Stimulated activated CD4-positive, alpha-beta T cell treated with anti-CD3 and anti-CD28 coated beads, TNF-alpha, amount 100 ng/mL, for 4 hours (primary cell): Measurements from ENCODE around the gene ZBTB42.

Experiments used
- DNase-seq, 3 experiments: peaks; one replicate each; pipeline ENCODE4 v3.0.0-alpha.2; 2020; ENCODE audit warnings: low read depth in 3 of 3

ZBTB42 gene

DNA sequence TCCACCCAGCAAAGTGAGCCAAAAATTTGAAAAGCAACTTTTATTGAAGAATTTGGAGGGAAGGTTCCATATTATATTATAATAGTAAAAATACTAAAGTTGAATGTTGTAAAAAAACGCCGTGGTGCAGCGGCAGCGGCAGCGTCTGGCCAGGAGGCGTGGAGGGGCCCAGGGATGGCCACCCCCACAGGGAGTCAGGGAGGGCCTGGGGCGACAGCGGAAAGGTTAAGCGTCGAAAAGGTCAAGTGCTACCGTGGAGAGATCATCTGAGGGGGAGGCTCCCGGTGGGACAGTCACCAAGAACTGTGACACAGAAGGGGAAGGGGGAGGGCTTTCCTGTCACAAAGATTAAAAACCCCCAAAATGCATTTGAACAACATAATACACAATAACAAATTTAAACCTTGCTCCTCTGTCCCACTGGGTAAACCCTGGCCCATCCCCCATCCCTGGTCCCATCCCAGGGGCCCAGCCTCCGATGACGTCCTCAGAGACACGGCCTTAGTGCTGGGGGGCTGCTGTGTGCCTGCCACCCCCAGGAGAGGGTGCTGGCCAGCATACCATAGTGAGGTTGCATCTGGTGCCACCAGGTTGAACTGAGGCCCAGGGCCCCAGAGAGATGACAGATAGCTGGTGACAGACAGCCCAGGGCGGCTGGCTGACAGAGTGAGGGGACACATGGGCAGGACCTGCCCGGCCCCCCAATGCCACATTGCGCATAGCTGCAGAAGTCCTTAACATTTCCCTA is 31.4 kb upstream of the ZBTB42 start:
- DNase-seq: no peak

DNA sequence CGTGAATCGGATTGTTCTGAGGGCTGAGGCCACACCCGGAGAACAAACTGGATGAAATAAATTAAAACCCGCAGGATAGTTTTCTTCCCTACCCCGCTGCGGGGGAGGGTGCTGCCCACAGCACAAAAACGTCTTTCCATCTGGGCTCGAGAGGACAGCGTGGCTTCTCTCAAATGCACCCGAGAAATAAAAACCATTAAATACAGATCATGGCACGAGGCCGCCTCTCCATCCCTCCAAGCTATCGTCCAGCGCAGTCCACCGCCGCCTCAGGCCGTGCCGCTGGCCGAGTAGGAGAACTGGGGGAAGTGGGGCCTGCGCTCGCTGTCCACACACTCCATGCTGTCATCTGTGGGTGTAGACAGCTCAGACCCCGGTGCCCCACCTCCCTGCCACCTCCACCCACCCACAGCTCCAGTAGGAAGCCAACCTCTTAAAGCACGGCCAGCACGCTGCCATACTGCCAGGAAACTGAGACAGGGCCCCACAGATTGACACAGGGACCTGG is 30.8 kb upstream of the ZBTB42 start:
- DNase-seq: no peak

DNA sequence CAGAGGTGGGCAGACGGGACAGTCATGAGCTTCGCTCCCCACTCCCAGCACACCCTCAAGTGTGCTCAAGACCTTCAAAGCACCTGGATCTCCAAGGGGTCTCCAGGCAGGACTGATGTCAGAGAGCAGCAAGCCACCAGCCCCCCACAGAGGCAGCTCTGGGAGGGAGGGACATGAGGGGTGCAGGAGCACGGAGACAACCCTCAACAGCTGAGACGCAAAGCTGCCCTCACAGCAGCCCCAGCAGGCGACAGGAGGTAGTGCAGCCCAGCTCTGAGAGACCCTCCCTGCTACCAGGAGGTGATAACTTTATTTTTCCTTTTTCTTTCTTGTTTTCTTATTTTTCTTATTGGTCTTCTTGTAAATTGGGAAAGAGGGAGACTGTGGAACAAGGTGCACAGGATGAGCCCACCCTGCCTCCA is 30.0 kb upstream of the ZBTB42 start:
- DNase-seq: no peak

DNA sequence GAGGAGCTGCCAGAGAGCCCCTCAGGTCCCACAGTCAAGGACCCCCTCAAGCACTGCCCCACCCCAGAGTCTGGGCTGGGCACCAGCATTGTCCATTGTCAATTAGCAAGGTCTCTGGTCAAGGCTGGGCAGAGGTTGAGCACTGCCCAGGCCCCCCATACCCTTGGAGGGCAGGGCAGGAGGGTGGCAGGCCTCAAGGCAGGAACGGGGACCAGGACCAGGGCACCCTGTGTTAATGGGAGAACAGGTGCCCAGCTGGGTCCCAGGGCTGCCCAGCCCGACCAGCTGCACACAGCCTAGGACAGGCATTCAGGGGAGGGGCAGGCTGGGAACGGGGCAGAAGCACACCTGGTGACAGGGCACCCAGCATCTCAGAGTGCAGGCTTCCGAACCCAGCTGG is 29.5 kb upstream of the ZBTB42 start:
- no peak for DNase-seq

DNA sequence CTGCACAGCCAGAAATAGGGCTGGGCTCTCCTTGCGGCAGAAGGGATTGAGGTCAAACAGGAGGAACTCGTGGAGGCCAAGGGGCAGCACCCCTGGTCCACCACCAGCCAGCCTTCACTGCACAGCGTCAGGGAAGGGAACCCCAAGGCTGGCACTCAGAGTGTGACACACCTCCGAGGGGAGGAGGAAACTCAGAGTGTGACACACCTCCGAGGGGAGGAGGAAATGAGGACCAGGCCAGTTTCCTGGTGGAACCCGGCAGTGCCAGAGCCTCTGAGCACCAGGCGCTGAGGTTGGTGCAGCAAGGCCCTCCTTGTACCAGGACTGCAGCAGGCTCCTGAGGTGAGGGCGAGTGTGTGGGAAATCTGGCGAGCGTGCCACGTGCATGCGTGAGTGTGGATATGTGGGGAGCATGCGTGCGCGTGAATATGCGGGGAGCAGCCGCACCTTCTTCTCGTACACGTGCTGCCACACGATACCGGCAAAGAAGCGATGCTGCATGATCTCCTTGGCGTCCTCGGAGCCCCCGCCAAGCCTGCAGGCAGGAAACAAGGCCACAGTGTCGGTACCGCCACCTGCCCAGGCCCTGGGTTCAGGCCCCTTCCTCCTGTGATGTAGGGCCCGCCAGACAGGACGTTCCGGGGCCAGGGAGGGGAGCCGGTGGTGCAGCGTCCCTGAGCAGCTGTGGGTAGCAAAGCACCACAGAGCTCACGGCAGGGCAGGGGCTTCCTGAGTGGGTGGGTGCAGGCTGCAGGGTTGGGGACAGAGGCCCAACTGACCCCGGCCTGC is 28.8 kb upstream of the ZBTB42 start:
- no peak for DNase-seq

DNA sequence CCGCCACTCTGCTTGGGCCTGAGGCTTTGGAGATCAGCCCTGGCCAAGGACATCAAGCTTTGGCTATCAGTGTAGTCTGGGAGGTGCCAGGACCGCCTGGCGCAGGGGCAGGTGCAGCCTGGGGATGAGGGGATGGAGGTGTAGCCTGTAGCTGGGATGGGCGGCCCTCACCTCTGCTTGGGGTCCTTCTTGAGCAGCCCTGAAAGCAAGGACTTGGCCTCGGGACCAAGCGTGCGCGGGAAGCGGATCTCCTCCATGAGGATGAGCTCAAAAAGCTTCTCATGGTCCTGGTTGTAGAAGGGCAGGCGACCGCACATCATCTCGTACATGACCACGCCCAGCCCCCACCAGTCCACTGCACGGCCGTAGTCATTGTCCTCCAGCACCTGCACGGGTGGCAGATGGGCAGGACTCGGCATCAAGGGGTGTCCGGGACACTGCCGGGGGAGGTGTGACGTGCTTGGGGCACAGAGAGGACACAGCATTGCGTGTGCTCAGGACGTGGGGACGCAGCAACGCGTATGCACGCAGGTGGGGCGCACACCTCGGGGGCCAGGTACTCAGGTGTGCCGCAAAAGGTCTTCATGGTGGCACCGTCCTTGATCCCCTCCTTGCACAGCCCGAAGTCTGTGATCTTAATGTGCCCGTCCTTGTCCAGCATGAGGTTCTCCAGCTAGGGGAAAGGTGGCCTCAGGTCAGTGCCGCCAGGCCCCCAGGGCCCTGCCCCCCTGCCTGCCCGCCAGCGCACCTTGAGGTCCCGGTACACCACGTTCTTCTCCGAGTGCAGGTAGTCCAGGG is 28.0 kb upstream of the ZBTB42 start:
- DNase-seq: no peak

DNA sequence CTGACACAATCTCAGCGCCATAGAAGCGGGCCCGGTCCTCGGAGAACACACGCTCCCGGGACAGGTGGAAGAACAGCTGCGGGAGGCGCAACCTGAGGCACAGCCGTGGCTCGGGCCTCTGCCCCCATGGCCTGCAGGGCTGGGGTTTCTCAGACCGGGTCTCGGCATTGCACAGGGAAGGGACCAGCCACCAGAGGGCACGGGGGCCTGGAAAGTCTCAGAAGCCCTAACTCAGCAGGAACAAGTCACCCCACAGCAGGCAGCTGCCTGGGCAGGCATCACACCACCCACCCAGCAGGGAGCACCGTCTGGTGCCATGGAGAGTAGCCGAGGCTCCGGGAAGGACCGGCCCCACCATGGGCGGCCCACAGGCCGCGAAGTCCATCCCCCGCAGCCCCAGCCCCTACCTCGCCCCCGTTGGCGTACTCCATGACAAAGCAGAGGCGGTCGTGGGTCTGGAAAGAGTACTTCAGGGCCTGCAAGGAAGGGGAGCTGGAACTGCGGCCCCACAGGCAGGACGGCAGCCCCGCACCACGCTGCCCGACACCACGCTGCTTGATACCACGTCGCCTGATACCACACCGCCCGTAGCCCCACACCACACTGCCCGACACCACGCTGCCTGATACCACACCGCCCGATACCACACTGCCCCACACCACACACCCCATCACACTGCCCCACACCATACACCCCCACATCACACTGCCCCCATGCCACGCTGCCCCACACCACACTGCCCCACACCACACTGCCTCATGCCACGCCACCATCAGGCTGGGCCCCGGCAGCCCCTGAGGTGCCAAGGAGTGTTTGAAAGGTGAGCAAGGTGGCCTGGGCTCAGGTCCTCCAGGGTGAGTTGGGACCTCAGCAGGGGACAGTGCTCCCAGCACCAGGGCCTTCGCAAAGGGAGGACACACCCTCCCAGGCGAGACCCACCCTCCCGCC is 27.1 kb upstream of the ZBTB42 start:
- DNase-seq: no peak

DNA sequence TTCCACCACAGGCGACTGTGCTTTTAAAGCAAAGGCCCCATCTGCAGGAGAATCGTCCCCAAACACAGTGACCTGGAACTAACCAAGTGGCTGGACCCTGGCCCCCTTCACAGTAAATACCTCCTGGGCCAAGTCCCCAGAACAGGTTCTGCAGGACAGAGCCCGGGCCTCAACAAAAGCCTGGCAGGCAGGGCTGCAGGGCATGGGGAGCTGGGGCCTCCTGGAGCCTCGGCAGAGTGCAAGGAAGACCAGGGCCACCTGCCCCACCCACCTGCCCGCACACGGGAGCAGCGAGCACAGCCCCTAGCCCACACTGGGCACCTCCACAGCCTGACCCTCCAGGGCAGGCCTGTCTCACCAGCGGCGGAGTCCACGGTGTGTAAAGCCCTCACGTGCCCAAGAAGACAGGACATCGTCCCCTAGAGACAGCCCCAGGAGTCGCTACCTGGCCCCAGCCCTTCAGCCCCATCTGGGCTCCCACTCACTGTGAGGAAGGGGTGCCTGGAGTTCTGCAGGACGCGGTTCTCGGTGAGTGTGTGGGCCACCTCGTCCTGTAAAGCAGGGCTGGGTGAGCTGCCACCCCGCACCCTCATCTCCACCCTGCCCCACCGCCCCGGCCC is 26.3 kb upstream of the ZBTB42 start:
- DNase-seq: no peak

DNA sequence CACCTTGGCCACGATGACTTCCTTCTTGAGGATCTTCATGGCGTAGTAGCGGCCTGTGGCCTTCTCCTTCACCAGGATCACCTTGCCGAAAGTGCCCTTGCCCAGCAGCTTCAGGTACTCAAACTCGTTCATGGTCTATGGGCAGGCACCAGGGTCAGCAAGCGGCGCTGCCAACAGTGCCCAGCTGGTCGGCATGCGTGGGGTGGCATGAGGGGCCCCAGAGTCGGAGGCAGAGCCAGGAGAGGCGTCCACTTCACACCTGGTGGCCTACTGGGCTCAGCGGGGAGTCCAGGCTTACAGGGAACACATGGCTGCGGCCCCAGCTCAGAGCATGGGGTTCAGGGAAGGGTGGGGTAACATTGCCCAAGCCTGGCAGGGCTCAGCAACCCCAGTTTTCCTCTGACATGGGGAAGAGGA is 25.8 kb upstream of the ZBTB42 start:
- no peak for DNase-seq

DNA sequence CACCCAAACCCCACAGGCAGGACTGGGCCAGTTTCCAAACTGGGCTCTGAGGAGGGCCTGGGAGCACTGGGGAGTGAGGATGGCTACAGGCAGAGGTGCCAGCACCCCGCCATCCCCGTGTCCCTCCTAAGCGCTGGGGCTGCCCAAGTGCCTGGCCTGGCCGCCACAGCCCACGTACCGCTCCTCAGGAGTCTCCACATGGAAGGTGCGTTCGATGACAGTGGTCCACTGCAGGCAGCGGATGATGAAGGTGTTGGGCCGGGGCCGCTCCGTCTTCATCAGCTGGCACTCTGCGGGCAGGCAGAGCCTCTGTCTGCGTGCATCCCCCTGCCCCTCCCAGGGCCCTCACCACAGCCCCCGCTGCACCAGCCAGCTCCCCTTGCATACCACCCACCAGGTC is 24.4 kb upstream of the ZBTB42 start:
- DNase-seq: no peak

DNA sequence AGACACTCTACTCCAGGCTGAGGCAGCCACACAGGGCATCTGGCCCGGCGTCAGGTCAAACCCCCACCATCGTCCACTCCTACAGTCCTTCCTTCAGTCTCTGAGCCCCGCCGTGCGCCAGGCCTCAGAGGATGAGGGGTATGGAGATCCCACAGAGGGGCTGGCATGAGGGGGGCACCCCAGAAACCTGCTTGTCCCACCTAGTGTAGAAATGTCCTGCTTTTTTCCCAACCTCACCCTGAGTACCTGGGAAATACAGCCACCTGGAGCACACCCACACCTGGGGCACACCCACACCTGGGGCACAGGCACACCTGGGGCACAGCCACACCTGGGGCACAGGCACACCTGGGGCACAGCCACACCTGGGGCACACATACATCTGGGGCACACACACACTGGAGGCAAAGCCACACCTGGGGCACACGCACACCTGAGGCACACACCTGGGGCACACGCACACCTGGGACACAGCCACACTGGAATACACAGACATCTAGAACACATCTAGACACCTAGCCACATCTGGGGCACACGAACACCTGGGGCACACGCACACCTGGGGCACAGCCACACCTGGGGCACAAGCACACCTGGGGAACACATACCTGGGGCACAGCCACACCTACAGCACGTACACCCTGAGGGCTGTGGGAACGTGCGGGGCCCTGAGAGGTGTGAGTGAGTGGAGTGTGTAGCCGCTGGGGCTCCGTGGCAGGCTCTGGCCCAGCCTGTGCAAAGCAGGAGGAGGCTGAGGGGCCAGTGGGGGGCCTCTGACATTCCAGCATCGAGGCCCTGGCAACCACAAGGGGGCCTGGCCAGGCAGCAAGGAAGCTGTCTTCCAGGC is 23.7 kb upstream of the ZBTB42 start:
- no peak for DNase-seq

DNA sequence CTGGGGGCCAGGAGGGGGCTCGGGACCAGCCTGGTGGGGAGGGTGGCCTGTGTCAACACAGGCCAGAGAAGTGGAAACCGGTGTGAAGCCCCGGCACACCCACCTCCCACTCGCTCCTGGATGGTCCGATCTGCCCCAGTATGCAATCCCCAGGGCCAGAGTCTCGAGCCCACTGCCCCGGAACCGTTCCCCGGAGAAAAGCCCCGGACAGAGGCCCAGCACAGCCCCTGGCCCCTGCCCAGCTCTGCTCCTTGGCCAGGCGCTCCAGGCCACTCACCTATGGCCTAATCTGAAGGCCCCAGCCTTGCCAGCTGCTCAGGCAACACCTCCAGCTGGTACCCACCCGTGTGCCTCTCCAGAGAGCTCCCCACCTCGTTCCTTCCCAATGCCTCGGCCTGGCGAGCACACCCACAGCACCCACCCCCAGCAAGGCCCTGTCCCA is 23.1 kb upstream of the ZBTB42 start:
- DNase-seq: no peak

DNA sequence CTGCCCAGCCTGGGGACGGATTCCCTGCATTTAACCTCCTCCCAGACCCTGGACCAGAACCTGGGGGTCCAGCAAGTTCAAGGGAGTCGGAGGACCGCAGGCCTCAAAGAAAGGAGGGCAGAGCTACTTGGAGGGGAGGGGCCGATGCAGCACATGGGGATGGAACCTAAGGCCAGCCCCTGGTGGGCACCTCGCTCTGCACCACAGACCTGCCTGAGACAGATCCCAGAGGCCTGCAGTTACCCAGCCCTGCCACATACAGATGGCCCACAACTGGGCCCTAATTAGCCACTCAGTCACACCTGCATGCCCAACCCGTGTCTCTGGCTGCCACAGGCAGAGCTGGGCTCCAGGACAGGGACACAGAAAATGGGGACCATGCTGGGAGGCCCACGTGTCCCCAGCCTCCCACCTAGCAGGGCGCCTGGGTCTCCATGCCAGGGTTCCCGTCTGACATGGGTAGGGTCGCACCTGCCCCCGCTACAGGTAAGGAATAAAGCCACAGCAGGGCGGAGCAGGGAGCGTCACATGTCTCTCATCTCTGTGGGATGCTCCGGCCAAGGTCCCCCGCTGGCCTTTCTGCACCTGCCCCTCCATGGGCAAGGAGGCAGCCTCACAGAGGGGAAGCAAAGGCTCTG is 22.1 kb upstream of the ZBTB42 start:
- DNase-seq: no peak

DNA sequence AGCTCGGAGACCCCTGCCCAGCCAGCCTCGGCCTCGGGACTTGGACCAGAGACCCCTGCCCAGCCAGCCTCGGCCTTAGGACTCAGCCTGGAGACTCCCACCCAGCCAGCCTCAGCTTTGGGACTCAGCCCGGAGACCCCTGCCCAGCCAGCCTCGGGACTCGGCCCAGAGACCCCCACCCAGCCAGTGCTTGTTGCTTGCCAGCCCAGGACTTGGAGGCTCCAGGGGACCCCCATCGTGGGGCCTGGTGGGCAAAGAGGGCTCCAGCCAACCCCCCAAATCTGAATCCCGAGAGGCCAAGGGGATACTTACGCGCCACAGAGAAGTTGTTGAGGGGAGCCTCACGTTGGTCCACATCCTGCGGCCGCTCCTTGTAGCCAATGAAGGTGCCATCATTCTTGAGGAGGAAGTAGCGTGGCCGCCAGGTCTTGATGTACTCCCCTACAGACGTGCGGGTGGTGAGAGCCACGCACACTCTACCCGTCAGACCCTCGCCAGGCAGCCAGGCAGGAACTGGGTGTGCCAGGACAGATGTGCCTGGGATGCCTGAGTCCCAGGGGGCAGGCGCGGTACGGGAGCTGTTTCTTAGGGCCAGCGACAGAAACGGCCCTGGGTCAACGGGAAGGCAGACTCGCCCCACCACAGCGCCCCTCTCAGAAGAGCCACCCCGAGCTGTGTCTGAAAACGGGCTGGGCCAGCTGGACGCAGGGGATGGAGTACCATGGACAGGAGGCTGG is 21.0 kb upstream of the ZBTB42 start:
- DNase-seq: no peak

DNA sequence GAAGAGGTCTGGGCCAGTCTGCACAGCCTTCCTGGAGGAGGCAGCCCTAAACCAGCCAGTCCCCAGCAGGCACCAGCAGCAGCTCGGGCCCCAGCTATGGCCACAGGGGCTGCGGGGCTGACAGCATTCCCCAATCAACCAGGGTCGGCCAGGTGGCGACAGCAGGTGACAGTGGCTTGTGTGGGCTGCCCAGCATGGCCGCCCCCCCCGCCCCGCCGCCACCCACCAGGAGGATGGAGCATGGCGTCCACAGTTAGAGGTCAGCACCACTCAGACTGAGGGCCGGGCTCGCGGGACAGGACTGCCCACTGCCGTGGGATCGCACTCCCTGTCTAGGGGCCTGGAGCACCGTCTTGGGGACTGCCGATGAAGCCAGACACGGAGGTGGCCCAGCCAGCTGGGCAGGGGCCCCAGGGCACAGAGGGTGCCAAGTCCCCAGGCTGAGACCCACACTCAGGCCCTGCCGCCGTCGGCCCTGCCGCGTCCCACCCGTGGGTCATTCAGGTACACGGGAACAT is 20.3 kb upstream of the ZBTB42 start:
- DNase-seq: no peak

DNA sequence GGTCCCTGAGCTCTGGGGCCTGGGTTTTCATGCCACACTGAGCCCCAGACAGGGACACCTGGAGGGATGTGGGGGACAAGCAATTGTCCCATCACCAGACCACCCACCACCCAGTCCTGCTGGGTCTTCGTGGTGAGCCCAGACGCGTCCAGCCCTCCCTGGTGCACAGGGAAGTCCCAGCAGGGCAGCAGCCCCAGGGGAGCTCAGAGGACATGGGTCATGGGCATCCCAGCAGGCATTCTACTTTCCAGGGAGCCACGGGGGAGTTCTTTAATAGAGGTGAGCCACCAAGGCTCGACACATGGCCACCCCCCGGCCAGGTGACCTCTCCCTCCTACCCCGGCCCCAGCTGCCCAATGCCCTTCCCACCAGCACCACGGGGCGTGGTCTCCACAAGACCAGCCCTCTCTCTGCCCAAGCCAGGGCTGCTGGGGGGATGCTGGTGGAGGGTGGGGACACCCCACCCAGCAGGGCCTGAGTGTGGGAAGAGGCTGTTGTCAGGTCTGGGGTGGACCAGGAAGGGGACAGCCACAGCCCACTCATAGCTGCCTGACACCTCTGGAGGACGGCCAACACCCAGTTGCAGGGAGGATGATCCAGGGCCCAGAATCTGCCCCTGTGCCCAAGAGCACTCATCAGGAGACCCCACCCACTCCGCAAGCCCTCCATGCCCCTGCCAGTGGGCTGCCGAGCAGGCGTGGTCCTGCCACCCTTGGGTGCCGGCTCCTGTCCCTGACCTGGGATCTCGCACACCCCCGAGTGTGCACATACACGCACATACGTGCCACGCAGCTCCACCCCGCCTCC is 19.4 kb upstream of the ZBTB42 start:
- no peak for DNase-seq

DNA sequence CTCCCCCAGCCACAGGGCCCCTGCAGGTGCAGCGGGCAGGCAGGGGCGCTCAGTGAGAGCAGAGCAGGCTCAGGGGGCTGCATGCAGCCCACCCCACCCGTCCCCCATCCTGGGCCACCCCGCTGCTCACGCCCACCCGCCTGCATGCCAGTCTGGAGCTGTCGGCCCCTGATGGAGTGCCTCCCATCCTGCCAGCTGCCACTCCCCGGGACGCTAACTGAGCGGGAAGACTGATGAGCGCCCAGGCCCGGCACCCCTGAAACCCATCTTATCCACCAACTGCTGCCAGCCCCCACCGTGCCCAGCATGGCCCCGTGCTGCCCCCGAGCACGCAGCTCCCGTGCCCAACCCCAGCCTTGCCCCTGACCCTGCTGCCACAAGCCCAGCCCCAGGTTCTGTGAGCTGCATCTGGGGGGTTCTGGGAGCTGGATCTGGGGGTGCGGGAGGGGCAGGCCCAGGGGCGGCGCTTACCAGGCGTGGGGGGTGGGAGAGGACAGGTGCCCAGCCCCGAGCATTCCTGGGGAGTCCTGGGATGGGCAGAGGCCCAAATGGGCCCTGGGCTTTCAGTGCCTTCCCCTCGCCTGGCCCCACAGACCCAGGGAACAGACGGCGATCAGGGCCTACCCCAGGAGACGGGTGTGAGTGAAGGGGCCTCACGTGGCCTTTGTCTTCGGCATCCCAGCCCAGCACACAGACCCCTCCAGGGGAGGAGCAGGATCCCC is 18.7 kb upstream of the ZBTB42 start:
- no peak for DNase-seq
